Measurements from ENCODE around the gene EHBP1. TPM values are rescaled to one million over a fixed set of nuclear protein-coding genes. Genes with fewer than 3 reads are reported as not detected.
"Not testable (repeated sequence)": the region's sequence is repeated elsewhere in the genome, so short reads cannot be mapped to it uniquely, and the experiment has no call there.

The EHBP1 gene
- total and polyA plus RNA-seq, 7 donors, result 3.9 to 20.2 (median 14.3) TPM

DNA sequence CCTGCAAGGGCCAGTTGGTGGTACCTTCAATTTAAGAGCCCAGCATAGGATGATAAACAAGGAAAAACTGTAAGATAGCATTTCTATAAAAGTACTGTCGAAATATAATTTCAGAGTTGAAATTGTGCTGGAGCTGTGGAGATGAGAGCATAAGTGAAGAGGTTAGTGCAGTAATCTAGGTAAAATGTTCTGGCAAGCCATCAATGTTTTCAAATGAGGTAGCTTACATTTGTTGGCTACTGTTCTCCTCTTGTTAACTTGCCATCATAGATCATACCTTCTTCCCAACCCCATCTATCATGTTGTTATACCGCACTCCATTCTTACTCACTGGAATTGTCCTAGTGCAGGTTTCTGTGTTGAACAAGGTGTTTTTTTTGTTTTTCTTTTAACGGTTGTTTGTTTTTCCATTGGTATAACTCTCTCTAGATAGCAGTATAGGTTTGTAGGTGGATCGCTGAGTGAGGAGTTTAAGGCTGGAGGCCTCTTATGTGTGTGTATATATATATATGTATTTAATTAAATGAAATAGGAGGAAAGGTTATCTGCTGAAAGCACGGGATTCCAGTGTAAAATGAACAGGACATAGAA is 40.5 kb downstream of the EHBP1 start:
- ATAC-seq, result no peak
- DNase-seq, result no peak
- Histone ChIP-seq H3K27me3 (ENCODE audit: insufficient read depth in 3 of 3, low read length in 2 of 3) (no peaks in the 10 kb centered on the region), H3K4me3 (no peak overlapping the region), H3K4me1 (no peaks in the 10 kb centered on the region), H3K36me3 (ENCODE audit: insufficient read depth in 1 of 2, low read depth in 1 of 2) (peaks cover 0 to 4% of the 10 kb centered on the region in 2 donors), H3K27ac (no peak overlapping the region), H3K9me3 (no peaks in the 10 kb centered on the region)
- 92 to 93% (median 93%) methylated on average over 5 of the region's 5 CpGs for WGBS, 3 donors
- intact Hi-C loops (cut with DNase I), result no loop called here
- TF ChIP-seq, protein P1, sequence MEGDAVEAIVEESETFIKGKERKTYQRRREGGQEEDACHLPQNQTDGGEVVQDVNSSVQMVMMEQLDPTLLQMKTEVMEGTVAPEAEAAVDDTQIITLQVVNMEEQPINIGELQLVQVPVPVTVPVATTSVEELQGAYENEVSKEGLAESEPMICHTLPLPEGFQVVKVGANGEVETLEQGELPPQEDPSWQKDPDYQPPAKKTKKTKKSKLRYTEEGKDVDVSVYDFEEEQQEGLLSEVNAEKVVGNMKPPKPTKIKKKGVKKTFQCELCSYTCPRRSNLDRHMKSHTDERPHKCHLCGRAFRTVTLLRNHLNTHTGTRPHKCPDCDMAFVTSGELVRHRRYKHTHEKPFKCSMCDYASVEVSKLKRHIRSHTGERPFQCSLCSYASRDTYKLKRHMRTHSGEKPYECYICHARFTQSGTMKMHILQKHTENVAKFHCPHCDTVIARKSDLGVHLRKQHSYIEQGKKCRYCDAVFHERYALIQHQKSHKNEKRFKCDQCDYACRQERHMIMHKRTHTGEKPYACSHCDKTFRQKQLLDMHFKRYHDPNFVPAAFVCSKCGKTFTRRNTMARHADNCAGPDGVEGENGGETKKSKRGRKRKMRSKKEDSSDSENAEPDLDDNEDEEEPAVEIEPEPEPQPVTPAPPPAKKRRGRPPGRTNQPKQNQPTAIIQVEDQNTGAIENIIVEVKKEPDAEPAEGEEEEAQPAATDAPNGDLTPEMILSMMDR (IDR thresholded peaks at IDR 0.05), result no peak

DNA sequence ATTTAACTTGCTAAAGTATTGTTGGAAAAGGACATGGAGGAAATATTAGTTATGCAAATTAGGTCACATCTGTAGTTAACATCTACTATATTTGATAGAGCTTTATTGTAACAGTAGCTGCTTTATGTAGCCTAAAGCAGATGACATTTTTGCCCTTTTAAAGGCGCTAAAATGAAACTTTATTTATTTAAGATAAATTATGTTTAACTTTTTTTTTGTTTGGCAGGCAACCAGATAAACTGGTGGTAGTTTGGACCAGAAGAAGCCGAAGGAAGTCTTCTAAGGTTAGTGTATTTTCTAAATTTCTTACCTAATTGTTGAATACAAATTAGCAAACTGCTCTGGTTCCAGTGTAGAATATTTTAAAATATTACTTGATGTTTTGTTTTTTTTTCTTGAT is 41.7 kb downstream of the EHBP1 start:
- WGBS, 3 donors, result 84 to 97% (median 88%) methylated on average over 2 of the region's 2 CpGs
- Histone ChIP-seq H3K36me3 (ENCODE audit: insufficient read depth in 1 of 2, low read depth in 1 of 2) (peaks cover 0 to 4% of the 10 kb centered on the region in 2 donors), H3K27ac (no peak overlapping the region), H3K4me3 (no peak overlapping the region), H3K27me3 (ENCODE audit: insufficient read depth in 3 of 3, low read length in 2 of 3) (no peaks in the 10 kb centered on the region), H3K9me3 (no peaks in the 10 kb centered on the region), H3K4me1 (no peaks in the 10 kb centered on the region)
- DNase-seq (no peak), ATAC-seq (no peak)
- intact Hi-C loops (cut with DNase I), result no loop called here
- TF ChIP-seq, protein P1 (IDR thresholded peaks at IDR 0.05), result no peak

DNA sequence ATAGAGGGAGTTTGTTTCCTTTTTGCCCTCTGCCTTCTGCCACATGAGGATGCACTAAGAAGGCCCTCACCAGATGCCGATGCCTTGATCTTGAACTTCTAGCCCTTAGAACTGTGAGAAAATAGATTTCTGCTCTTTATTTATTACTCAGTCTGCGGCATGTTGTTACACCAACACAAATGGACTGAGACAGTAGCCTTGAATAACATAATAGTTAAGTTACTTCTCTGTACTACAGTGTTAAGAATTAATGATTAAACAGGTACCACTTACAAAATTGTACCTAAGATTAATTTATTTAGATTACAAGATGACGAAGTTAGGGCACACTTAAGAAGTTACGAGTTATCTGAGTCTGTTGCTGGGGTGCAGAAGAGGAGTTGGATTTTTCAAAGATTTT is 42.4 kb downstream of the EHBP1 start:
- ATAC-seq (no peak), DNase-seq (no peak)
- H3K4me1 ChIP-seq, result no peaks in the 10 kb centered on the region
- intact Hi-C loops (cut with DNase I), result no loop called here
- peaks cover 0 to 4% of the 10 kb centered on the region in 2 donors for H3K36me3 ChIP-seq (ENCODE audit: insufficient read depth in 1 of 2, low read depth in 1 of 2)
- H3K27me3 ChIP-seq (ENCODE audit: insufficient read depth in 3 of 3, low read length in 2 of 3), result no peaks in the 10 kb centered on the region
- no peak overlapping the region for H3K27ac ChIP-seq
- TF ChIP-seq, protein P1 (IDR thresholded peaks at IDR 0.05), result no peak
- H3K4me3 ChIP-seq, result no peak overlapping the region
- 96 to 97% (median 96%) methylated on average over 4 of the region's 4 CpGs for WGBS, 3 donors
- H3K9me3 ChIP-seq, result no peaks in the 10 kb centered on the region

DNA sequence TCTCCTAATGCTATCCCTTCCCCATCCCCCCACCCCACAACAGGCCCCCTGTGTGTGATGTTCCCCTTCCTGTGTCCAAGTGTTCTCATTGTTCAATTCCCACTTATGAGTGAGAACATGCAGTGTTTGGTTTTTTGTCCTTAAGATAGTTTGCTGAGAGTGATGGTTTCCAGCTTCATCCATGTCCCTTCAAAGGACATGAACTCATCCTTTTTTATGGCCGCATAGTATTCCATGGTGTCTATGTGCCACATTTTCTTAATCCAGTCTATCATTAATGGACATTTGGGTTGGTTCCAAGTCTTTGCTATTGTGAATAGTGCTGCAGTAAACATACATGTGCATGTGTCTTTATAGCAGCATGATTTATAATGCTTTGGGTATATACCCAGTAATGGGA is 43.6 kb downstream of the EHBP1 start:
- H3K4me1 ChIP-seq; DNase-seq; H3K36me3 ChIP-seq (ENCODE audit: insufficient read depth in 1 of 2, low read depth in 1 of 2); H3K27me3 ChIP-seq (ENCODE audit: insufficient read depth in 3 of 3, low read length in 2 of 3); intact Hi-C loops (cut with DNase I); H3K9me3 ChIP-seq; H3K4me3 ChIP-seq; H3K27ac ChIP-seq; ATAC-seq: not testable (repeated sequence)
- 84 to 96% (median 92%) methylated on average over 1 of the region's 1 CpG for WGBS, 3 donors

DNA sequence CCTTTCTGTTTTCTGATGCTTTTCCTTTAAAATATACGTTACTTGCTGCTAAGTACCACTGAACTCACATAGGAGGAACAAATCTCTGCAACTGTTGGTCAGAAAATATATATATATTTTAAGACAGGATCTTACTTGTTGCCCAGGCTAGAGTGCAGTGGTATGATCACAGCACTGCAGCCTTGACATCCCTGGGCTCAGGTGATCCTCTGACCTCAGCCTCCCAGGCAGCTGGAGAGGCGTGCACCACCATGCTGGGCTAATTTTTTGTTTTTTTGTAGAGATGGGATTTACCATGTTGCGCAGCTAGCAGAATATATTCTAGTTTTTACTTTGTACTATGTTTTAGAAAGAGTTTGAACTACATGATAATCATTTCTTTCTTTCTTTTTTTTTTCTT is 51.5 kb downstream of the EHBP1 start:
- Histone ChIP-seq H3K4me3 (no peak overlapping the region), H3K9me3 (no peaks in the 10 kb centered on the region), H3K27ac (no peak overlapping the region), H3K36me3 (ENCODE audit: insufficient read depth in 1 of 2, low read depth in 1 of 2) (no peaks in the 10 kb centered on the region), H3K4me1 (no peaks in the 10 kb centered on the region), H3K27me3 (ENCODE audit: insufficient read depth in 3 of 3, low read length in 2 of 3) (no peaks in the 10 kb centered on the region)
- intact Hi-C loops (cut with DNase I), result no loop called here
- 97 to 99% (median 99%) methylated on average over 3 of the region's 3 CpGs for WGBS, 3 donors
- DNase-seq (no peak), ATAC-seq (no peak)
- TF ChIP-seq, protein P1 (IDR thresholded peaks at IDR 0.05), result no peak
